LHCN-M2 (cell line): ENCODE data around the gene ATXN7L1. TPM values are rescaled to one million over a fixed set of nuclear protein-coding genes. Genes with fewer than 3 reads are reported as not detected.
"Not testable (repeated sequence)": the region's sequence is repeated elsewhere in the genome, so short reads cannot be mapped to it uniquely, and the experiment has no call there.

Experiments
- DNase-seq: peaks from one replicate; pipeline ENCODE4 v3.0.0-alpha.2; 2012; ENCODE audit warnings: low read depth
- total RNA-seq: library from RNA; depleted of rRNA; stranded (reverse); fragments of >200 nt; gene quantifications from 2 replicates; pipeline ENCODE4 v1.2.3, GENCODE V29; 2014

ATXN7L1 gene
- total RNA-seq, 1 experiment from 2014 or later: 6.4 TPM

DNA sequence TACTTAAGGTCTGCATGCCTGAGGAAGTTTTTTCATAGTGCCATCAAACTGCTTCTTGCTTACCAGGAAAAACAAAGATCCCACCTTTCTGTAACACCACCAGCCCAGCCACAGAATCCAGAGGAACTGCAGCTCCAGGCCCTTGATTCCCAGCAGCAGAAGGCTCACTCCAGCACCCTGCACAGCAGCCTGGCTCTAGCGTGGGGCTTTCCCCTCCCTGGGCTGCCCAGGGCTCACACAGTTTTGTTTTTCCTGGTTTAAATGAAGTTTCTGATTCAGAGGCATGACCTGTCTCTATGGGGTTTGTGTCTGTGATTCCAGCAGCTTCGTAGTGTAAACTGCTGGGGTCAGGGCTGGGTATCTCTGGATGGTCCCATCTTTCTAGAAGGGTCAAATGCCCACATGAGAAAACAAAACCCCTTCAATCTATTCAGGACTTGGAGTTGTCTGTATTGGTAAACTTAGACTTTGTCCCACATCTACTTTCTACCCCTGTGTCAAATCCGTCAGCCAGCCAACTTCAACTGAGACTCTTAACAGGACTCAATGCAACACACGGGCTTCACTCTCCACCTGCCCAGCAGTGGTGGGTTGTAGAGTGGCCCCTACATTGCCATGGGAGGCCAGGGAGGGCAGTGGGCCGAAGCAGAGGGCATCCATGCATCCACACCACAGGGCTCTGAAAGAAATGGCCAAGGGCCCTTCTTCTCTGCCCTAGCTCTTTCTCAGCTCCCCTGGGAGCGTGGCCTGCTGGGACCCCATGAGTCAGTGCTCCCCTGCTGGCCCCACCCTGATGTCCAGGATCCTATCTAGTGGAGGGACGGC, 73.6 kb downstream of the ATXN7L1 start:
- DNase-seq: no peak

DNA sequence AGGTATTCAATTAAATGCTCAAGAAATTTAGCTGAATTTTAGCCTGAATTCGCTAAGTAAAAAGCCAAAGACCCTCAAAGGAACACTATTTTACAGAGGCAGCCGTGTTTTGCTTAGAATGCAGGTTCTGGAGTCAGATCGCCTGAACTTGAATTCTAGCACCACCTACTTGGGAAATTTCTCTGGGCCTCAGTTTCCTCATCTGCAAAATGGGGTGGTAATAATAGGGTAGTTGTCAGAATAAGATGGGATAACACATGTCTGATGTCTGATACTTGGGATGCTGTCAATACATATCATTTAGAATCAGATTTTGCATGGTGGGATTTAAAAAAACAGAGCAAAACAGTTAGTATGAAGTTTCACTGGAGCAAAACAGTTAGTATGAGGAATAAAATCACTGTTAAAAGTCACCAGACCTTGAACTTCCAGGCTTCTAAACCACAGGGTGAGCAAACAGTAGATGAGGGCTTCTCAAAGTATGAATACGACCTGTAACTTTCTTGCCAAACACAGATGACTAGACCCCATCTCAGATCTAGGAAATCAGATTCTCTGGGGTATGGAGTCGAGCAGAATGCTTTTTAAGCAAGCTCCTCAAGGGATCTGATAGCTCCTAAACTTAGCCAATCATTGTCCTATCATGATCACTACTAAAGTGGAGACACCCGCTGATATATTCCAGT, 75.4 kb downstream of the ATXN7L1 start:
- no peak for DNase-seq

DNA sequence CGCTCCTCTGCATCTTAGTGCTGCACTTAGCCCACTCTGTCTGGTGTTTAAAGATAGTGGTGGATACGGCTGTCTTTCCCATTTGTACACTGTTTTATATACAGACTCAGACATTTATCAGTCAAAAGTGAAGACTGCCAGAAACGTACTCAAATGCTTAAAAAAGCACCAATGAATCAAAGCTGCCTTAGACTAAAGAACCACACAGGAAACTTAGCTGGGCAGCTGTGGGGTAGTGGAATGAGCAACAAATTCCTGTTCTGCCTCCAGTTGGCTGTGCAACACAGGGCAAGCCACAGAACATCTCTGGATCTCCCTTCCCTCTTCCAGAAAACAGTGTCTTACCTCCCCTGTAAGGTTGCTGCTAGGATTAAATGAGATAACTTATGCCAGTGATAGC, 76.0 kb downstream of the ATXN7L1 start:
- DNase-seq: peak; percentile 60

DNA sequence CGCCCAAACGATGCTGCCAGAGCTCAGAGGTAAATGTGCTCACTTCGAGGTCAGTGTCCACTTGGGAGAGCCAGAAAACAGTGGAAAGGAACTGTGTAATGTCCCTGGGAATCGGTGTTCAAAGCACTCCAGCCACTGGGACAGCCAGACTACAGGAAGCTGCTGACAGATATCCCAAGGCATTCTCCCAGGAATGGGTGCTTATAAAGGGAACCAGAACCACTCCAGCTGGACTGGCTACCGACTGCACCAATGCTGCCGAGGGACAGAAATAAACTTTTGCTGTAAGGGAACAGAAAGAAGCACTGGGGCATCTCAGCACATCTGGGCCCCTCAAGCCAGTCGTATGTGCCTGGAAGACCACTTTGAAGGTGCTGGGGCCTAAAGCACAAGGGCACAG, 76.7 kb downstream of the ATXN7L1 start:
- no peak for DNase-seq

DNA sequence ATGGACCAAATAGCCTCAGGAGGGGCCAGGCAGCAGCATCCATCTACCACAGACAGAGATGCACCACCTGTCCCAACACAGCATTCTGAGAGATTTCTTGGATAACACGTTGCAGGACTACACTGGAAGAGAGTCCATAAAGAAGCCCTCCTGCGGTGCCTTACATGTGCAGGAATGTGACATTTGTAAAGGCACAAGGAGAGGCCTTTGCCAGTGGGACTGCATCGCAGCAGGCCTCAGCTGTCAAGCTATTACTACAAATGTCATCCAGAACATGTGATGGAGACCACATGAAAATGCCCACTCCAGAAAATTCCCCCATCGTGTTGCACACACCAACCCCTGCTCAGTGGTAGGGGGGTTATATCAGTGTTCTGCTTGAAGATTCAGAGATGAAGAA, 77.4 kb downstream of the ATXN7L1 start:
- no peak for DNase-seq

DNA sequence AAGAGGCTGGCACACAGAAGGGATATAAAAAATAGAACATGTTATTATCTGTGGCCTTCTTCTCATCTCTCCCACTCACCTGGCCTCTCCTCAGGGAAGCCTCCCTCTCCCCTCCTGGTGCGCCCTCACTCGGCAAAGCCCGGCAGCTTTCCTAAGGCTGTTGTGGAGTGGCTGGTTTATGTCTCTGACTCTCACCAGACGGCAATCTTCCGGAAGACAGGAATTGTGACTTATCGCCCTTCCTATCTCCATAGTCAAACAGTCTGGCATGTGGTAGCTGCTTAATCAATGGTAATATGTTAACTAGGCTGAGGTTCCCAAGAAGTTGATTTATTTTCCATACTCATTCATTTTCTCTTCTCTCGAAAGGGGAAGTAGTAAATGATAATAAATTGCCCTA, 78.7 kb downstream of the ATXN7L1 start:
- no peak for DNase-seq

DNA sequence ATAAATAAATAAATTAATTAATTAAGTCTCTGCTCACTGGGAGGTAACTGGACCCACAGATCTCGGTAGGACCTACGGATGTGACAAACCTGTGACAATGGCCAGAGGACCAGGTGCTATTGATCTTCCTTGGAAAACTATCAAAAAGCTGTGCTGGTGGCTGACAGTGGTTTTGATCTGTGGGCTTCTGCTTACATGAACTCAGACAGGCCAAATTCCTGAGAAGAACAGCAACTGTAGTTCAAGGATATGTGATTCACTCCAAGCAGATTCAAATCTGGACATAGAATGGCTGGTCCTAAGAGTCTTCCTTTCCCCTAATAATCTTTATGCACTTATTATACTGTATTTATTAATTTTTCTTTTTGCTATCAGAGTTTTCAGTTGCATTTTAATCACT, 80.0 kb downstream of the ATXN7L1 start:
- DNase-seq: peak; percentile 58

DNA sequence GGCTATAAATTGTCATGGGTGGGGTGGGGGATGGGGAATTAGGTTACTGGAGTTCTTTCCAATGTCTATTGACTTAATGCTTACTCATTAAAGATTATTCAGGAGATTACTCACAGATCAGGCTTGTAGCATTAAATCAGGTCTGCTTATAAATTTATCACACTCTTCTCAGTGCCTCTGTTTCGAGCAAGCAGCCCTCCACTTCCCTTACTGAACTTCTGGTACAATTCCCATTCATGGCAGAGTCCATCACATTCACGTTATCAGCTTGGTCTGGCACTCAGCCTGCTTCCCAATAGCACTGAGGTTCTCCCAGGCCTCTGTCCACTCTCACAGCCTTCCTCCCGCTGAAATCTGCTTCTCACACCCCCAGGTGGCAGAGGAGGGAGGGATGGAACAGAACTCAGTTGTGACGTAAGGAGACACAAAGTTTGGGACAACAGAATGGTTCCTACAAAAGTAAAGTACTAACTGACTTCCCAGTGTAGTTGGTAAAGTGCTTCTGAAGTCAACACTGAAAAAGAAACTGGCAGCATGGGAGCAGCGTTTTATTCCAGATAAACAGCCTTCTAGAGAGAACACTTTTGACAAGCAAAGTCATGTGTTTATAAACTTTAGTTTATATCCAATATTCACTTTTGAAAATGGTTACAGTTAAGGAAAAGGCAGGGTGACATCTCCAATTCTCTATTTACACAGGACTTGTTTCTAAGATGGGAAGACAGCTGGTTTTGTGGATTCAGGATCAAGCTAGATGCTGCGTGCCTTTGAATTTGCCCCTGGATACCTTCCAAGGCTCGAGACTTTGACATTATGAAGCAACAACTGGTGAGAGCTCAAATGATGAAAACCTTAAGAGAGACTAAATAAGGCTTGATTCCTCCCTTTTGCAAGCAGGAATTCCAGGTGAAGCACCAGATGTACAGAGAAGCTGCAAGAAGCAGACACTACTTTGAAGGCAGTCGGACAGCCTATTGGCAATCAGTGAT, 81.4 kb downstream of the ATXN7L1 start:
- peak; percentile 93 for DNase-seq

DNA sequence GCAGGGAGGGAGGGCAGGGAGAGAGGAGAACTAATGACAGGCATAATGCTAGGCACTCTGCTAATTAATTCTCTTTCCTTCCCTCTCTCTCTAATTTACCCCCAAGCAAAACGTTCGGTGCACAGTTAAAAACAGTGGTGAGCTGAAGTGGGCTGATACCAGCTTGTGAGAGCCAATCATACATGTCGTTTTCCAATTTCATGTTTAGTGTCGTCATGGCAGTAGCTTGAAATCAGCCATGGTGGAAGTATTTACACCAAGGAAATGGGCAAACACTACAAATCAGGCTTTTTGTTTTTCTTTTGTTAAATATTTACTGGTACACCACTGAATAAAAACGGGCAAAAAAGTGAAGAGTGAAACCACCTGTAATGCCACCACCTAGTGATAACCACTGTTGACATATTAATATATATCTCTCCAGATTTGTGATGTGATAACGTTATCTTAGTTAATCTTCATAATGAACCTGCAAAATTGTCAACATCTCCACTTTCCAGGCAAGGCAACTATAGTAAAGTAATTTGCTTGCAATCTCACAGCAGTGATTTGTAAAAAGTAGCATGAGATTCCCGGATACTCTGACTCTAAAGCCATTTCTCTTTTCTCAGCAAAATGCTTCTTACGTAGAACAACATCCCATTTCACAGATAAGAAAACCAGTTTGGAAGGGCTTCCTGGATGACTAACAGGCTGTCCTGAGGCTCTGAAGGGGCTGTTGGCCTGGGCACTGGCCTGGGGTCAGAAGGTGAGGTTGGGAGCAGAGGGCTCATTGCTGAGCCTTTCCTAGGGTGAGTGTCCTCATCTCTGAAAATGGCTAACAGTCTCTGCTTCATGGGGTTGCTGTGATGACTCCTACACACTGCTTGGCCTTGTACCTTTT, 83.7 kb downstream of the ATXN7L1 start:
- no peak for DNase-seq

DNA sequence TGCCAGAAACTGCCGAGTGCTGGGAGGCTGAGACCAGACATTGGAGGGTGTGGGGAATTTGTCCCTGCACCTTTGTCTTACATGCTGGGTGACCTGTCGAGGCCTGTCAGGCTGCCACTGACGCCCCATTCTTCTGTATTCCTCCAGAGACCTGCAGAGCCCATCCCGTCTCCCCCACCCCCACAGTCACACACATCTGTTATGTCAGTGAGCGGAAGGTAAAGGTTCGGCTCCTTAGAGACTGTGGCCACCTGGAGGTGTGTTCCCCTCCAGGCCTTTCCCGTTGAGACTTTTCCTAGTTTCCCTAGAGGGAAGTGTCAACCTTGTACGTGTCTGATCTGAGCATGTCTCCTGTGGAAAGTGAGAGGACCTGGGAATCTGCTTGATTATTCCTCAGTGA, 84.5 kb downstream of the ATXN7L1 start:
- DNase-seq: no peak

DNA sequence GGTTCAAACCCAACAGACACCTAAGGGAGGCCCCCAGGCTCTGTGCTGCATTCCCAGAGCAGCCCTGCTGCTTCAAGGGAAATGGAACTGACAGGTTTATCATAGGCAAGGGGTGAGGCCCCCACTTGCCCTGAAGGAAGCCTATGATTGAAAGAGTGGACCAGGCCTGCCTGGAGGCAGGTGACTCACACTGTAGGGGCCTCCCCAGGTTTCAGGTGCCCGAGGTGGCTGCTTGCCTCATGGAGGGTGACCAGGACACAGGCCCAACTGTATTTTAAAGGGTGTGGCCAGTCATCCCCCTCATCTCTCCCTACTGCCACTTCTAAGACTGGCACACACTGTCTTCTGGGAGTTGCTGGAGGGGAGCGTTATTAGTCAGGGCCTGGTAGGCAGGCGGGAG, 85.4 kb downstream of the ATXN7L1 start:
- DNase-seq: no peak

DNA sequence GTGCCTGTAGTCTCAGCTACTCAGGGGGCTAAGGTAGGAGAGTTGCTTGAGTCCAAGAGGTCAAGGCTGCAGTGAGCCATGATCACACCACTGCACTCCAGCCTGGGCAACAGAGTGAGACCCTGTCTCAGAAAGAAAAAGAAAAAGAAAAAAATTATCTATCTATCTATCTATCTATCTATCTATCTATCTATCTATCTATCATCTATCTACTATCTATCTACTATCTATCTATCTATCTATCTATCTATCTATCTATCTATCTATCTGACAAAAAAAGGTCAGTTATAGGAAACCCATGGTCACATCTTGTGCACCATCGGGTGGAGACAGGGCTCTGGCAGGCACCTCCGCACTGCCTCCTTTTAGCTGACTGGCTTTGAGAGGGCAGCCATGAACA, 85.9 kb downstream of the ATXN7L1 start:
- DNase-seq: not testable (repeated sequence)

DNA sequence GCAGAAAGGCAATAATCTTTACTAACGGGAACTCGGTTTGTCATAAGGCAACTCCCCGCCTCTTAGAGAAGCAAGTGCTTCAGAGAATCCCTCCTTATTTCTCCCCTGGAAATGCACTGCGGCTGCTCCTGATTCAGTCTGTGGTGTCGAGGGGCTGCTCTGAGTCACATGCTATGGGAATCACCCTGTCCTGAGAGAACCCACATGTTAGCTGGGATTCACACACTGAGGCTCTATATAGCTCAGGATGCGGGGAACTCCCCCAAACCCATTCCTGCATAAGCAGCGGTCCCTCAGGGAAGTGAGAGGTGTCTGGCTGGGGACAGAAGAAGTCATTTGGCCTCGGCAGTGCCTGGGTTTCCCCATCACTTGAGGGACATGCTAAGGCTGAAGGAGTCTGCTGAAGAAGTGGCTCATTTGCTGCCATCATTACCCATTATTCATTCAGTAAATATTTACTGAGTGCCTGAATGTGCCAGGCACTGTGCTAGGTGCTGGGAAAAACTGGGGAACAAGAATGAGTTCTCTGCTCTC, 87.5 kb downstream of the ATXN7L1 start:
- no peak for DNase-seq

DNA sequence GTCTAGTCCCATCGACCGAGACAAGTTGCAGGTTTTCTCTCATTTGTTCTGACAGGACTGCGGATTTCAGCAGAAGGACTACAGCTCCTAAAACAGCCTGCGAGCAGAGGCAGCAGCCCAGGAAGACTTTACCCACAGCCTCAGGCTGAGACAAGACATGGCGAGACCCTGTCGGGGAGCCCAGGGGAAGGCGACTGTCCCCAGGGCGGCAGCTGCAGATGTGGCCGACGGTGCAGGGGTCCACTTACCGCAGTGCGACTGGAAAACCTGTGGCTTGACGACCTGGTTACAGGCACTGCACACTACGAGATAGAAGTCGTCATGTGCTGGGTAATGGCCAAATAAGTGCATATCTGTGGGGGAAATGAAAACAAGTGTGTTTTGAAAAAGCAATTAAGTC, 88.0 kb downstream of the ATXN7L1 start:
- no peak for DNase-seq

DNA sequence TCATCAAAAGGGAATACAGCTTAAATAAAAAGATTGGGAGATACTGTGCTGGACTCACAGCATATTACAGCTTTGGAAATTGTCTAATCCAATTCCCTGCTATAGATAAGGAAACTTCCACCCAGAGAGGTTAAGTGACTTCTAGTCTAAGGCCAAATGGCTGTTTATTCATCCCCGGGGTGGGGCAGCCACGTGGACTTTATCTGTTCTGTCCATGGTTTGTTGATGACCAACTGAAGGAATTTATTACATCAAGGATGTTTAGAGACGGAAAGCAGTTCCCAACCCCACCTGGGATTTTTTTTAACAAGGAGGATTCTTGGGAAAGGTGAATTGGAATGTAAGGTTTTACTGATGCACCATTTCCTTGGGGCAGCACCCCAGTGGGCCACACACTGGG, 88.6 kb downstream of the ATXN7L1 start:
- DNase-seq: no peak

DNA sequence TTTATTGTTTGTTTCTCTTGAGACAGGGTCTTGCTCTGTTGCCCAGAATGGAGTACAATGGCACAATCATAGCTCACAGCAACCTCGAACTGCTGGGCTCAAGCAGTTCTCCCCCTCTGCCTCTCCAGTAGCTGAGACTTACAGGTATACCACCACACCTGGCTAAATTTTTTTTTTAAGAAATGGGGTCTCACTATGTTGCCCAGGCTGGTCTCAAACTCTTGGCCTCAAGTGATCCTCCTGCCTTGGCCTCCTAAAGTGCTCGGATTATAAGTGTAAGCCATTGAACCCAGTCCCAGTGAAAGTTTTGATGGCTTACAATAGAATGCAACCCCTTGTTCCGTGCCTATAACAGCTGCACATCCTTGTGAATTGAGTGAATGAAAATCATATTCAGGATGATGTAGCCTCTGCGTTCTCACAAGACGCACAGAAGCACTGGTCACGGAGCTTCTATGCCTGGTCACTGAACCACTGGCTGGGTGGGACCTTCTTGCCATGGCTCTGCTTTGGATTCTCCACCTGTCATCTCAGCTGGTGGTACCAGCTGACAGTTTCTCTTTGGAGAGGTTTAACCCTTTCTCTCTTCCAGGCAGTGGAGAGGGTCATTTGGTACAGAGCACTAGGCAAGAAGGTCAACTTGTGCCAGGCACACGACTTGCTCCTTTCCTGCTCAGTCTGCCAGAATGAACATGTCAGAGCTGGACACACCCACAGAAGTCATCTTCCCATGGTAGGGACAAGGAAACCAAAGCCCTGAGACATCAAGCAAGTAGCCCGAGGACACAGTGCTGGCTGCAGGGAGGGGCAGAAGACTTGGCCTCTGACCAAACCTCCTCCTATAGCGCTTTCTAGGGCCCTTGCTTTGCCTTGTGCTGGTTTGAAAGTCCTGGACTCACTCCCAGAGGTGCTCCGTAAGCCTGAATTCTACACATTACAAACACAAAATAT, 89.6 kb downstream of the ATXN7L1 start:
- no peak for DNase-seq

DNA sequence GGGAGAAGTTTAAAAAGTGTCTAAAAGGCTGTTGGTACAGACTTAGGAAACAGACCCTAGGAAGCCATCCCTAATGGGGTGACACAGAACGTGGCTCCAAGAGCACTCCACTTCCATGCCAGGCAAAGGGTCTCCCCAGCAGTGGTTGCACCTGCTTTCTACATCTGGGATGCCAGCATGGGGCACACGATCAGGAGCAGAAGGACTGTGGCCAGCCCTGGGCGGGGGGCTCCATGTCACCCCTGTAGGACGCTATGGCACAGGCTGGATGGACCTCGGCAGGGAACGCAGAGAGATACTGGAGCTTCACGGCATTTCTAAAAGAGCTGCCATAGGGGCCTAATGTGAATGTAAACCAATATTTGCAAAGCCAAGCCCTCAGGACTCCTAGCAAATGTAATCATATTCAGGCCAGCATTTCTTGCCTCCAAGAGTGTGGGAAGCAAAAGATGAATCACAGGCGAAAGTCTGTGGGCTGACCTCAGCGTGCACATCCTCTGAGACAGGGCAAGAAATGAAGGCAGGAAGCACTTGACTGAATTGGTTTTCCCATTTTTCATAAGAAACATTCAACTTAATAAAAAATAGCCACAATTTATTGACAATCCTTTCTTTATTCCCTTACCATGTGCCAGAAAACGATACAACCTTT, 93.9 kb downstream of the ATXN7L1 start:
- peak; percentile 90 for DNase-seq

DNA sequence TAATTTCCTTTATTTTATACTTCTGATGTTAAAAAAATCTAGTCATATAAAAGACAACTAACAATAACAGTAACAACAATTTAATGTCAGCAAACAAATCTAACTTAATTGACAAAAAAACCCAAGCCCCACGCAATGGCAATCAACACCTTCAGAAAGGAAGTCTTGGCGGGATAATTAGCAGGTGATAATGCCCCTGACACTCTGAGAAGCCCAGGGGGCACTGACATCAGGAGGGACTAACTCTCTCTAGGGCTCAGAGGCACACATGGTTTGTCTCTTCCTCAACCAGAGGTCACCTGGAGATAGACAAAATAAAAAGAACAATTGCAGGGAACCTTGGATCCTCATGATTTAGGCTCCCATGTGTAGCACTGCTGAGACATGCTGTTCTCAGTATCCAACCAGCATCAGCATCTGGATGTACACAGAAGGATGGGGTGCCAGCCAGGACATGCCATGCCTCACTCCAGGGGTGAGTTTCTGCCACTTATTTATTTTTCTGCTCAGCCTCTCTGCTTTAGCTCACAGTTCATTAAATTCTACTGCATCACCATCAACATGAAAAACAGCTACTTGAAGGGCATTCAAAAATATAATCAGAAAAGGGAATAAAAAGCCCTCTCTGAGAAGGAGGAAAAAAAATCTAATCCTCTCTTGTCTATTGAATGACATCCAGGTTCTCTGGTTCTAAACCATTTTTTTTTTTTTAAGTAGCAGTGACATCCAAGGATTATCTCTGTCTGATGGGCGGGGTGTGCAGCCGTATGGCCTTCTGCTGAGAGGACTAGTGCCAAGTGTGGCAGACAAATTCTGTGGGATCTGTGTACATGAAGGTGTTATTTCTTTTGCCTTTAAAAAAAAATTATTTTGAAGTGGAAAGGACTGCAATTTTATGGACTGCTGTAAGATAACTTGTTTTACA, 96.3 kb downstream of the ATXN7L1 start:
- no peak for DNase-seq
